HEK293 (cell line): ENCODE measurements around the gene COL19A1.

Source experiments
- CTCF ChIA-PET: fragments of 350-600 bp; formaldehyde crosslinking; extraction: SDS; loops from one replicate; lab custom pipeline; 2021; ENCODE audit warnings: antibody characterized with exemption; lab: Yijun Ruan, JAX
- POLR2A ChIA-PET: fragments of 300-600 bp; formaldehyde crosslinking; extraction: SDS; loops from one replicate; lab custom pipeline; 2020; ENCODE audit warnings: antibody characterized with exemption, inconsistent platforms; lab: Yijun Ruan, JAX
- H3K27ac ChIP-seq: fragments of 200-500 bp; sonication (Bioruptor generic); 2 replicates; pipeline ENCODE4 v1.5.1; 2014; ENCODE audit warnings: low read depth, low read length, control low read depth, inconsistent platforms; ENCODE audit errors: extremely low read depth
- H3K36me3 ChIP-seq, 2 experiments: fragments of 200-500 bp in 1 of 2; sonication (Bioruptor generic) in 1 of 2; 1 replicate in 1 of 2; 2 replicates in 1 of 2; pipeline ENCODE4 v1.5.1; 2014 to 2017; ENCODE audit warnings: inconsistent platforms in 2 of 2, low read length in 2 of 2; ENCODE audit not compliant: control insufficient read depth in 2 of 2, insufficient read depth in 1 of 2
- H3K4me1 ChIP-seq: fragments of 200-500 bp; sonication (Bioruptor generic); 2 replicates; pipeline ENCODE4 v1.5.1; 2014; ENCODE audit warnings: mild to moderate bottlenecking, low read length, inconsistent platforms; ENCODE audit not compliant: control insufficient read depth, insufficient read depth
- H3K4me3 ChIP-seq: 2 replicates; pipeline ENCODE4 v1.5.1; 2011; ENCODE audit warnings: low read depth, mild to moderate bottlenecking, control low read depth, low read length, moderate library complexity
- H3K9me3 ChIP-seq: fragments of 200-500 bp; sonication (Bioruptor generic); 2 replicates; pipeline ENCODE4 v1.5.1; 2014; ENCODE audit warnings: low read depth, low read length, inconsistent platforms; ENCODE audit not compliant: control insufficient read depth, insufficient read depth
- IKZF3 ChIP-seq: fragments of 450-650 bp; IDR thresholded peaks from 2 replicates; pipeline ENCODE4 v1.5.0; 2018; ENCODE audit warnings: missing biosample characterization, mild to moderate bottlenecking, missing genetic modification characterization, moderate library complexity
- KLF7 ChIP-seq: fragments of 450-650 bp; formaldehyde crosslinking; IDR thresholded peaks from 2 replicates; pipeline ENCODE4 v1.5.1; 2016; ENCODE audit warnings: missing biosample characterization, missing genetic modification characterization, borderline replicate concordance
- KLF8 ChIP-seq: fragments of 450-650 bp; formaldehyde crosslinking; IDR thresholded peaks from 2 replicates; pipeline ENCODE4 v1.5.1; 2016; ENCODE audit warnings: missing biosample characterization, missing genetic modification characterization
- TRIM28 ChIP-seq: IDR thresholded peaks from 2 replicates; pipeline ENCODE4 v1.6.1; 2011; ENCODE audit warnings: low read length, control low read depth, borderline replicate concordance
- WT1 ChIP-seq: fragments of 450-650 bp; formaldehyde crosslinking; IDR thresholded peaks from 2 replicates; pipeline ENCODE4 v1.5.1; 2016; ENCODE audit warnings: missing biosample characterization, missing genetic modification characterization
- ZBTB7A ChIP-seq: fragments of 450-650 bp; formaldehyde crosslinking; IDR thresholded peaks from 2 replicates; pipeline ENCODE4 v1.5.1; 2016; ENCODE audit warnings: low read depth, missing biosample characterization, missing genetic modification characterization
- ZEB2 ChIP-seq: fragments of 450-650 bp; formaldehyde crosslinking; IDR thresholded peaks from 2 replicates; pipeline ENCODE4 v1.5.1; 2016; ENCODE audit warnings: missing biosample characterization, missing genetic modification characterization
- ZNF121 ChIP-seq: fragments of 450-650 bp; formaldehyde crosslinking; IDR thresholded peaks from 2 replicates; pipeline ENCODE4 v1.5.1; 2016; ENCODE audit warnings: missing biosample characterization, missing genetic modification characterization
- ZNF133 ChIP-seq: fragments of 450-650 bp; formaldehyde crosslinking; IDR thresholded peaks from 2 replicates; pipeline ENCODE4 v1.5.1; 2016; ENCODE audit warnings: missing biosample characterization, missing genetic modification characterization
- ZNF140 ChIP-seq: fragments of 450-650 bp; formaldehyde crosslinking; IDR thresholded peaks from 2 replicates; pipeline ENCODE4 v1.5.1; 2016; ENCODE audit warnings: missing biosample characterization, missing genetic modification characterization
- ZNF16 ChIP-seq: fragments of 450-650 bp; formaldehyde crosslinking; IDR thresholded peaks from 2 replicates; pipeline ENCODE4 v1.5.1; 2016; ENCODE audit warnings: low read depth, missing biosample characterization, missing genetic modification characterization
- ZNF184 ChIP-seq: fragments of 450-650 bp; IDR thresholded peaks from 2 replicates; pipeline ENCODE4 v1.5.1; 2018; ENCODE audit warnings: missing biosample characterization, mild to moderate bottlenecking, missing genetic modification characterization
- ZNF2 ChIP-seq: fragments of 450-650 bp; formaldehyde crosslinking; IDR thresholded peaks from 2 replicates; pipeline ENCODE4 v1.5.1; 2016; ENCODE audit warnings: missing biosample characterization, missing genetic modification characterization
- ZNF266 ChIP-seq: fragments of 450-650 bp; formaldehyde crosslinking; IDR thresholded peaks from 2 replicates; pipeline ENCODE4 v1.5.1; 2016; ENCODE audit warnings: missing biosample characterization, missing genetic modification characterization, low read depth
- ZNF549 ChIP-seq: fragments of 450-650 bp; IDR thresholded peaks from 2 replicates; pipeline ENCODE4 v1.5.1; 2018; ENCODE audit warnings: missing biosample characterization, missing genetic modification characterization, mild to moderate bottlenecking, inconsistent platforms, moderate library complexity
- ZNF555 ChIP-seq: fragments of 450-650 bp; formaldehyde crosslinking; conservative IDR thresholded peaks from 2 replicates; pipeline ENCODE4 v1.5.1; 2017; ENCODE audit warnings: missing biosample characterization, mild to moderate bottlenecking, missing genetic modification characterization, inconsistent platforms
- ZNF560 ChIP-seq: fragments of 450-650 bp; formaldehyde crosslinking; IDR thresholded peaks from 2 replicates; pipeline ENCODE4 v1.5.1; 2017; ENCODE audit warnings: missing biosample characterization, missing genetic modification characterization, borderline replicate concordance
- ZNF664 ChIP-seq: fragments of 450-650 bp; formaldehyde crosslinking; IDR thresholded peaks from 2 replicates; pipeline ENCODE4 v1.5.1; 2016; ENCODE audit warnings: missing biosample characterization, missing genetic modification characterization
- ZNF707 ChIP-seq: fragments of 450-650 bp; formaldehyde crosslinking; IDR thresholded peaks from 2 replicates; pipeline ENCODE4 v1.5.1; 2016; ENCODE audit warnings: missing biosample characterization, missing genetic modification characterization
- ZNF76 ChIP-seq: fragments of 450-650 bp; formaldehyde crosslinking; IDR thresholded peaks from 2 replicates; pipeline ENCODE4; 2016; ENCODE audit warnings: low read depth, missing biosample characterization, missing genetic modification characterization, borderline replicate concordance
- ZNF792 ChIP-seq: fragments of 450-650 bp; formaldehyde crosslinking; IDR thresholded peaks from 2 replicates; pipeline ENCODE4 v1.5.1; 2016; ENCODE audit warnings: missing biosample characterization, missing genetic modification characterization
- ZNF830 ChIP-seq: fragments of 450-650 bp; IDR thresholded peaks from 2 replicates; pipeline ENCODE4 v1.5.0; 2018; ENCODE audit warnings: missing biosample characterization, missing genetic modification characterization, low read depth, mild to moderate bottlenecking, moderate library complexity
- ZSCAN30 ChIP-seq: fragments of 450-650 bp; IDR thresholded peaks from 2 replicates; pipeline ENCODE4 v1.5.1; 2018; ENCODE audit warnings: missing biosample characterization, mild to moderate bottlenecking, missing genetic modification characterization, moderate library complexity
- TF ChIP-seq, protein P1 (sequence below): fragments of 450-650 bp; formaldehyde crosslinking; IDR thresholded peaks from 2 replicates; pipeline ENCODE4 v1.5.1; 2016; ENCODE audit warnings: missing biosample characterization, missing genetic modification characterization
- TF ChIP-seq, protein P2 (sequence below): fragments of 450-650 bp; formaldehyde crosslinking; IDR thresholded peaks from 2 replicates; pipeline ENCODE4 v1.5.1; 2017; ENCODE audit warnings: missing biosample characterization, missing genetic modification characterization
- TF ChIP-seq, protein P3 (sequence below): fragments of 450-650 bp; IDR thresholded peaks from 2 replicates; pipeline ENCODE4 v1.5.1; 2018; ENCODE audit warnings: missing biosample characterization, missing genetic modification characterization
- TF ChIP-seq, protein P4 (sequence below): fragments of 450-650 bp; formaldehyde crosslinking; IDR thresholded peaks from 2 replicates; pipeline ENCODE4 v1.5.1; 2017; ENCODE audit warnings: missing biosample characterization, missing genetic modification characterization

COL19A1 gene

DNA sequence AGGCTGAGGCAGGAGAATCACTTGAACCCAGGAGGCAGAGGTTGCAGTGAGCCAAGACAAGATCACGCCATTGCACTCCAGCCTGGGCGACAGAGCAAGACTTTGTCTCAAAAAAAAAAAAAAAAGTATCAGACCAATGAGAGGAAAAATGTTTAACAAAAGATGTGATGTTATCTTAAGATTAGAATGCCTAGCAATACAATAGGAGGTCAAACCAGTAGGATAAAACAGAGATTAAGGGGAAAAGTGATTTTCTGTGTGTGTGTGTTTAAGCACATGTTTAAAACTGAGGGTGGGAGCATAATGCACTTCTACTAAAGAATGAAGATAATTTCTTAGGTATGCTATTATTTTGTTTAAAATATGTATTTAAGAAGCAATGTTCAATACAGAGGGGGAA lies 17.9 kb downstream of the COL19A1 start:
- no peak overlapping the region for H3K4me3 ChIP-seq
- CTCF ChIA-PET = no interaction called here
- TF ChIP-seq ZNF121 (tag by site-specific recombination) = no peak
- TF ChIP-seq ZBTB7A (tag by site-specific recombination) = no peak
- no peak for TF ChIP-seq ZEB2
- no peak for TF ChIP-seq KLF8 (tag by site-specific recombination)

DNA sequence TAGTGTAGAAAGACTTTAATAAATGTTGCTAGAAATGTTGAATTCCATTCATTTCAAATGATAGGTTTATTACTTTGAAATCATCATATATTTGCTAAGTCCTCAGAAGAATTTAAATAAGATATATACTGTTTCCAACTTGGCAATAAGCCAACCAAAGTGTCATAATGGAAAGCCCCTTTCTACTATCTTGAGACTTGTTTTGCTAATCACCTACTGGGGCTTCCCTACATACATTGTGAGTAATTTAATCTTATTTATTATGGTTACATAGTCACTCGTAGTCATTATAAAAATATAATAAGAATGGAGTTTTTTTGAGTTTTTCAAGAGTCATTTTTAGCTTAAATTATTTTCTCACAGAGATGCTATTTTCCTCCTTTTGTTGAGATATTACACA lies 20.7 kb downstream of the COL19A1 start:
- H3K4me1 ChIP-seq = no peaks in the 10 kb centered on the region; the same call in 1 of the 2 replicates
- TF ChIP-seq ZNF830 (tag by site-specific recombination) (no peak), IKZF3 (no peak), KLF7 (no peak), ZNF792 (tag by site-specific recombination) (no peak), WT1 (tag by site-specific recombination) (no peak), TRIM28 (no peak), ZNF76 (no peak), ZNF555 (no peak), ZSCAN30 (tag by site-specific recombination) (no peak), ZNF133 (tag by site-specific recombination) (no peak), ZNF664 (no peak), ZNF266 (tag by site-specific recombination) (no peak)
- TF ChIP-seq, protein P1, sequence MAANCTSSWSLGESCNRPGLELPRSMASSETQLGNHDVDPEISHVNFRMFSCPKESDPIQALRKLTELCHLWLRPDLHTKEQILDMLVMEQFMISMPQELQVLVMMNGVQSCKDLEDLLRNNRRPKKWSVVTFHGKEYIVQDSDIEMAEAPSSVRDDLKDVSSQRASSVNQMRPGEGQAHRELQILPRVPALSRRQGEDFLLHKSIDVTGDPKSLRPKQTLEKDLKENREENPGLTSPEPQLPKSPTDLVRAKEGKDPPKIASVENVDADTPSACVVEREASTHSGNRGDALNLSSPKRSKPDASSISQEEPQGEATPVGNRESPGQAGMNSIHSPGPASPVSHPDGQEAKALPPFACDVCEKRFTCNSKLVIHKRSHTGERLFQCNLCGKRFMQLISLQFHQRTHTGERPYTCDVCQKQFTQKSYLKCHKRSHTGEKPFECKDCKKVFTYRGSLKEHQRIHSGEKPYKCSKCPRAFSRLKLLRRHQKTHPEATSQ (tag by site-specific recombination) = no peak
- TF ChIP-seq, protein P2, sequence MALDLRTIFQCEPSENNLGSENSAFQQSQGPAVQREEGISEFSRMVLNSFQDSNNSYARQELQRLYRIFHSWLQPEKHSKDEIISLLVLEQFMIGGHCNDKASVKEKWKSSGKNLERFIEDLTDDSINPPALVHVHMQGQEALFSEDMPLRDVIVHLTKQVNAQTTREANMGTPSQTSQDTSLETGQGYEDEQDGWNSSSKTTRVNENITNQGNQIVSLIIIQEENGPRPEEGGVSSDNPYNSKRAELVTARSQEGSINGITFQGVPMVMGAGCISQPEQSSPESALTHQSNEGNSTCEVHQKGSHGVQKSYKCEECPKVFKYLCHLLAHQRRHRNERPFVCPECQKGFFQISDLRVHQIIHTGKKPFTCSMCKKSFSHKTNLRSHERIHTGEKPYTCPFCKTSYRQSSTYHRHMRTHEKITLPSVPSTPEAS (tag by site-specific recombination) = no peak
- H3K4me3 ChIP-seq = no peak overlapping the region
- no peaks in the 10 kb centered on the region; a peak in 1 of 3 replicates for H3K36me3 ChIP-seq
- POLR2A ChIA-PET = no interaction called here
- no peaks in the 10 kb centered on the region for H3K9me3 ChIP-seq
- CTCF ChIA-PET = interaction anchor here (0.7 to 1.0 kb wide), 2 partner anchors 12 to 27 kb away, joined by 4 to 5 read pairs; no protein-coding TSS in a partner anchor
- H3K27ac ChIP-seq = no peak overlapping the region

More for the DNA sequence above, 17.9 kb downstream of the COL19A1 start:
- Histone ChIP-seq H3K9me3 (no peaks in the 10 kb centered on the region), H3K4me1 (no peaks in the 10 kb centered on the region; the same call in 1 of the 2 replicates), H3K27ac (no peak overlapping the region), H3K36me3 (no peaks in the 10 kb centered on the region; a peak in 1 of 3 replicates)
- POLR2A ChIA-PET = no interaction called here

DNA sequence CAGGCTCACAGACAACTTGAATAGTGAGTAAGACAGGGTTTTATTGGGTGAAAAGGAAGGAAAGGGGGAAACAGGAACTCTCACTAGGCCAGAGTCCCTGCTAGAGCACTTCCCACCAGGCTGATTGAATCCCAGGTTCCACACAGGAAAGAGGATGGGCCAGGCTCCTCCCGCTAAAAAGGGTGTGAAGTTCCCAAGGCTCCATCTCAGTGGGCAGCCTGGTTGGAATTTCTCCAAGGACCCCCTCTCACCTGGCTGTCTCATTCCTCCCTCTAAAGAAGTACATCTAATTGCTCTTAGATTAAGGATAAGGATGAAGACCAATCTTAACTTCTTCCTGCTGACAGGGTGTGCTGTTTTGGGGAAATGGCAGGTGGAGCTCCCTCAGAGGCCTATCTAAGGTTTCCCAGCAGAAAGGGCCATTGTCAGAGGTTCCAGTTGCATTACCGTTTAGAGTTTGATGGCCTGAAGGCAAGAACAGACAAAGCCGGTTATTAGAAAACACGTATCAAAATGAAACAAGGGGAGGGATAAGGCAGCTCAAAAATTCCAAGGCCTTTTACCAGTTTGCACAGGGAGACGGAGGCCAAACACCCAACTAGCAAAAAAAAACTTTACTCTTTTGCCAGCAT lies 21.5 kb downstream of the COL19A1 start:
- no peak overlapping the region for H3K4me3 ChIP-seq
- H3K27ac ChIP-seq = no peak overlapping the region
- H3K9me3 ChIP-seq = no peaks in the 10 kb centered on the region
- CTCF ChIA-PET = interaction anchor here (1.0 to 1.4 kb wide), 3 partner anchors 11 to 19 kb away, joined by 4 read pairs; no protein-coding TSS in a partner anchor
- no peaks in the 10 kb centered on the region for H3K36me3 ChIP-seq
- POLR2A ChIA-PET = no interaction called here
- no peaks in the 10 kb centered on the region for H3K4me1 ChIP-seq
- no peak for TF ChIP-seq ZNF560 (tag by site-specific recombination)
- TF ChIP-seq, protein P3, sequence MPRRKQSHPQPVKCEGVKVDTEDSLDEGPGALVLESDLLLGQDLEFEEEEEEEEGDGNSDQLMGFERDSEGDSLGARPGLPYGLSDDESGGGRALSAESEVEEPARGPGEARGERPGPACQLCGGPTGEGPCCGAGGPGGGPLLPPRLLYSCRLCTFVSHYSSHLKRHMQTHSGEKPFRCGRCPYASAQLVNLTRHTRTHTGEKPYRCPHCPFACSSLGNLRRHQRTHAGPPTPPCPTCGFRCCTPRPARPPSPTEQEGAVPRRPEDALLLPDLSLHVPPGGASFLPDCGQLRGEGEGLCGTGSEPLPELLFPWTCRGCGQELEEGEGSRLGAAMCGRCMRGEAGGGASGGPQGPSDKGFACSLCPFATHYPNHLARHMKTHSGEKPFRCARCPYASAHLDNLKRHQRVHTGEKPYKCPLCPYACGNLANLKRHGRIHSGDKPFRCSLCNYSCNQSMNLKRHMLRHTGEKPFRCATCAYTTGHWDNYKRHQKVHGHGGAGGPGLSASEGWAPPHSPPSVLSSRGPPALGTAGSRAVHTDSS (tag by site-specific recombination) = no peak
- TF ChIP-seq ZNF16 = no peak
- no peak for TF ChIP-seq ZNF549 (tag by site-specific recombination)
- no peak for TF ChIP-seq ZNF140 (tag by site-specific recombination)
- no peak for TF ChIP-seq ZNF184 (tag by site-specific recombination)
- TF ChIP-seq ZNF707 (tag by site-specific recombination) = no peak
- TF ChIP-seq, protein P4, sequence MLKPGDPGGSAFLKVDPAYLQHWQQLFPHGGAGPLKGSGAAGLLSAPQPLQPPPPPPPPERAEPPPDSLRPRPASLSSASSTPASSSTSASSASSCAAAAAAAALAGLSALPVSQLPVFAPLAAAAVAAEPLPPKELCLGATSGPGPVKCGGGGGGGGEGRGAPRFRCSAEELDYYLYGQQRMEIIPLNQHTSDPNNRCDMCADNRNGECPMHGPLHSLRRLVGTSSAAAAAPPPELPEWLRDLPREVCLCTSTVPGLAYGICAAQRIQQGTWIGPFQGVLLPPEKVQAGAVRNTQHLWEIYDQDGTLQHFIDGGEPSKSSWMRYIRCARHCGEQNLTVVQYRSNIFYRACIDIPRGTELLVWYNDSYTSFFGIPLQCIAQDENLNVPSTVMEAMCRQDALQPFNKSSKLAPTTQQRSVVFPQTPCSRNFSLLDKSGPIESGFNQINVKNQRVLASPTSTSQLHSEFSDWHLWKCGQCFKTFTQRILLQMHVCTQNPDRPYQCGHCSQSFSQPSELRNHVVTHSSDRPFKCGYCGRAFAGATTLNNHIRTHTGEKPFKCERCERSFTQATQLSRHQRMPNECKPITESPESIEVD (tag by site-specific recombination) = no peak
- TF ChIP-seq ZNF2 (tag by site-specific recombination) = no peak
